ENCODE measurements around the gene COL13A1.

DNA sequence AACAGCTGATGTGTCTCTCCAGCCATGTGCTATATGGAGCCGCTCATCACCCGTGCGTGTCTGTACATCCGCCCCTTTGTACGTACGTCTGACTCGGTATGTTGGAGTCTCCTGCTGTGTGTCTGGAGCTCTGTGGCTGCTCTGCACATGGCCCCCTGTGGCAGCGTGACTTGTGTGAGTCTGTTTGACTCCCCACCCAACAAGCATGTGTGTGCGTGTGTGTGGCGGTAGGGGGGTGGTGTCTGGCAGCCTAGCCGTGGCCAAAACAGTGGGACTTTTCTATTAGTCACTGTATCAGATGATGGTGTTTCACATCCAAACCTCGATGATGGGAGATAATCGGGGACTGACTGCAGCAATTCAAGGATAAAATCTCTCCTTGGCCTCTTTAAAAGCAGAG is 94.1 kb downstream of the COL13A1 start:
- TF ChIP-seq POLR2A (IDR thresholded peaks at IDR 0.05; ENCODE audit: low read depth, low read length) (no peak), SPI1 (IDR thresholded peaks at IDR 0.05; ENCODE audit: low read depth, low read length) (no peak), POLR2AphosphoS5 (IDR thresholded peaks at IDR 0.05; ENCODE audit: low read depth, low read length) (no peak), POU2F2 (IDR thresholded peaks at IDR 0.05; ENCODE audit: low read depth, low read length) (no peak), TAF1 (IDR thresholded peaks at IDR 0.05; ENCODE audit: low read depth, low read length) (no peak)
